ENCODE data around the gene ZPBP. TPM values are rescaled to one million over a fixed set of nuclear protein-coding genes. Genes with fewer than 3 reads are reported as not detected.

The ZPBP gene
- total RNA-seq, 1 donor from 2014 or later, result not detected

DNA sequence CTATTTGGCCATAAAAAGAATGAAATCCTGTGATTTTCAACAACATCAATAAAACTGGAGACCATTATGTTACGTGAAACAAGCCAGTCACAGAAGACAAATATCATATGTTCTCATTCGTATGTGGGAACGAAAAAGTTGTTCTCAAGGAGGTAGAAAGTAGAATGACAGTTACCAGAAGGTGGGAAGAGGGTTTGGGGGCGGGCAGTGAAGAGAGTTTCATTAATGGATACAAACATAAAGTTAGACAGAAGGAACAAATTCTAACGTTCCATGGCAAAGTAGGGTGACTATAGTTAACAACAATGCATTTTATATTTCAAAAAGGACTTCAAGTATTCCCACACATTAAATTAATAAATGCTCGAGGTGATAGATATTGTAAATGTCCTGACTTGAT is 97.4 kb downstream of the ZPBP start:
- Mint-ChIP-seq H3K4me1 (ENCODE audit: low read depth) (no peaks in the 10 kb centered on the region), H3K36me3 (ENCODE audit: insufficient read depth) (no peaks in the 10 kb centered on the region), H3K9me3 (ENCODE audit: low read depth) (peaks cover 5% of the 10 kb centered on the region), H3K4me3 (ENCODE audit: low read depth) (no peak overlapping the region), H3K27me3 (no peaks in the 10 kb centered on the region), H3K27ac (no peak overlapping the region)
- TF ChIP-seq, protein P1, sequence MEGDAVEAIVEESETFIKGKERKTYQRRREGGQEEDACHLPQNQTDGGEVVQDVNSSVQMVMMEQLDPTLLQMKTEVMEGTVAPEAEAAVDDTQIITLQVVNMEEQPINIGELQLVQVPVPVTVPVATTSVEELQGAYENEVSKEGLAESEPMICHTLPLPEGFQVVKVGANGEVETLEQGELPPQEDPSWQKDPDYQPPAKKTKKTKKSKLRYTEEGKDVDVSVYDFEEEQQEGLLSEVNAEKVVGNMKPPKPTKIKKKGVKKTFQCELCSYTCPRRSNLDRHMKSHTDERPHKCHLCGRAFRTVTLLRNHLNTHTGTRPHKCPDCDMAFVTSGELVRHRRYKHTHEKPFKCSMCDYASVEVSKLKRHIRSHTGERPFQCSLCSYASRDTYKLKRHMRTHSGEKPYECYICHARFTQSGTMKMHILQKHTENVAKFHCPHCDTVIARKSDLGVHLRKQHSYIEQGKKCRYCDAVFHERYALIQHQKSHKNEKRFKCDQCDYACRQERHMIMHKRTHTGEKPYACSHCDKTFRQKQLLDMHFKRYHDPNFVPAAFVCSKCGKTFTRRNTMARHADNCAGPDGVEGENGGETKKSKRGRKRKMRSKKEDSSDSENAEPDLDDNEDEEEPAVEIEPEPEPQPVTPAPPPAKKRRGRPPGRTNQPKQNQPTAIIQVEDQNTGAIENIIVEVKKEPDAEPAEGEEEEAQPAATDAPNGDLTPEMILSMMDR (IDR thresholded peaks at IDR 0.05; ENCODE audit: unreplicated experiment), result no peak
- DNase-seq (ENCODE audit: low spot score, unreplicated experiment), result no peak

DNA sequence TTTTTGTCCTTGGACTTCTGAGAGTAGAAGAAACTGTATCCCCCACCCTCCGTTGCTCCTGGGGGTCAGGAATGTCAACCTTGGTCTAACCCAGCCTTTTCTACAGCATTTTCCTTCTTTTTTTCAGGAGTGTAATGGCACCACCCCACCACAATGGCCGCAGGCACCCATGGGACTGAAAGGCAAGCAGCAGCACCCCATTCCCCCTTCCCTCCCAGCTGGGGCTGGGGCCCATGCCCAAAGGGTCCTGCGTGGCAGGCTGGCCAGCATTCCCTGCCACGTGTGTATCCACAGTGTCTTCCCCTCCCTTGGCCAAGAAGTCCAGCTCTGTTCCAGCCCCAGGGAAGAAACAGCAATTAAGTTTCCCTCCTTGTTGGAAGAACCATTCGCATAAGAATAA is 106.9 kb downstream of the ZPBP start:
- no peaks in the 10 kb centered on the region for H3K36me3 Mint-ChIP-seq (ENCODE audit: insufficient read depth)
- TF ChIP-seq, protein P1 (IDR thresholded peaks at IDR 0.05; ENCODE audit: unreplicated experiment), result no peak
- no peak for DNase-seq (ENCODE audit: low spot score, unreplicated experiment)
- H3K27me3 Mint-ChIP-seq, result no peaks in the 10 kb centered on the region
- H3K9me3 Mint-ChIP-seq (ENCODE audit: low read depth), result peaks cover 19% of the 10 kb centered on the region
- no peak overlapping the region for H3K4me3 Mint-ChIP-seq (ENCODE audit: low read depth)
- H3K4me1 Mint-ChIP-seq (ENCODE audit: low read depth), result no peaks in the 10 kb centered on the region
- no peak overlapping the region for H3K27ac Mint-ChIP-seq

DNA sequence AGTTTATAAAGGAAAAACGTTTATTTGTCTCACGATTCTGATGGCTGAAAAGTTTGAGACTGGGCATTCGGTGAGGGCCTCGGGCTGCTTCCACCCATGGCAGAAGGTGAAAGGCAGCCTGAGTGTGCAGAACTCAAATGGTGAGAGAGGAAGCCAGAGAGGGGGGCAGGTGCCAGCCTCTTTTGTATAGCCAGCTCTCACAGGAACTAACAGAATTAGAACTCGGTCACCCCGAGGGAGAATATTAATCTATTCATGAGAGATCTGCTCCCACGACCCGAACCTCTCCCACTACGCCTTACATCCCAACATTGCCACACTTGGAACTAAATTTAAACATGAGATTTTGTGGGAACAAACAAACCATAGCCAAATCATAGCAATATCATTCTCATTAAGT is 112.6 kb downstream of the ZPBP start:
- Mint-ChIP-seq H3K4me1 (ENCODE audit: low read depth) (no peaks in the 10 kb centered on the region), H3K36me3 (ENCODE audit: insufficient read depth) (no peaks in the 10 kb centered on the region), H3K27me3 (no peaks in the 10 kb centered on the region), H3K9me3 (ENCODE audit: low read depth) (no peaks in the 10 kb centered on the region), H3K27ac (no peak overlapping the region), H3K4me3 (ENCODE audit: low read depth) (no peak overlapping the region)
- DNase-seq (ENCODE audit: low spot score, unreplicated experiment), result no peak
- TF ChIP-seq, protein P1 (IDR thresholded peaks at IDR 0.05; ENCODE audit: unreplicated experiment), result no peak

DNA sequence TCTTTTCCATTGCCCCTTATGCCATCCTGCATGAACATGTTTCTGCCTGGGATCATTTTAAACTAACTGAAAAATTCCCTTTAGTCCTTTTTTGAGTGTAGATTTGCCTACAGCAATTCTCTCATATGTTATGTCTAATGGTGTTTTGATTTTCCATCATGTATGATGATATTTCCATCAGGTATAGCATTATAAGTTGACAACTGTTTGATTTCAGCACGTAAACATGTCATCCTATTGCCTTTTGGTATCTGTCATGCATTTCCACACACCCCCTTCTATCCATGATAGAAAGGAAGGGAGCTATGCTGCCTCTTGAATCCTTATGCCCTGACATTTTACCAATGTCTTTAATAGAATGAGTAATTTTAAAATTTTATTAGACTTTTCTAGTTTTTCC is 116.8 kb downstream of the ZPBP start:
- DNase-seq (ENCODE audit: low spot score, unreplicated experiment), result no peak
- Mint-ChIP-seq H3K9me3 (ENCODE audit: low read depth) (no peaks in the 10 kb centered on the region), H3K36me3 (ENCODE audit: insufficient read depth) (no peaks in the 10 kb centered on the region), H3K27ac (no peak overlapping the region), H3K27me3 (no peaks in the 10 kb centered on the region), H3K4me3 (ENCODE audit: low read depth) (no peak overlapping the region), H3K4me1 (ENCODE audit: low read depth) (no peaks in the 10 kb centered on the region)
- TF ChIP-seq, protein P1 (IDR thresholded peaks at IDR 0.05; ENCODE audit: unreplicated experiment), result no peak

DNA sequence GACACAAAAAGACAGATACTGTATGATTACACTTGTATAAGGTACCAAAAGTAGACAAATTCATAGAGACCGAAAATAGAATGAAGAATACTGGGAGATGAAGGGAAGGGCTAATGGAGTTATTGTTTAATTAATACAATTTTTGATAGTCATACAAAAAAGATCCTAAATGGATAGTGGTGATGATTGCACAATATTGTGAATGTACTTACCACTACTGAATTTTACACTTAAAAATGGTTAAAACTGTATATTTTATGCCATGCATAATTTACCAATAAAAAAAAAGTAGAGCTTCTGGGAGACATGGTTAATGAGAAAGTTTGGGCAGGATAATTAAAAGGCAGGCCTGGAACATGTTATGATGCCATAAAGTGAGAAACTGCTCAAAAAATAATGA is 119.0 kb downstream of the ZPBP start:
- no peaks in the 10 kb centered on the region for H3K36me3 Mint-ChIP-seq (ENCODE audit: insufficient read depth)
- DNase-seq (ENCODE audit: low spot score, unreplicated experiment), result no peak
- H3K27me3 Mint-ChIP-seq, result no peaks in the 10 kb centered on the region
- TF ChIP-seq, protein P1 (IDR thresholded peaks at IDR 0.05; ENCODE audit: unreplicated experiment), result no peak
- H3K4me1 Mint-ChIP-seq (ENCODE audit: low read depth), result no peaks in the 10 kb centered on the region
- H3K27ac Mint-ChIP-seq, result no peak overlapping the region
- H3K9me3 Mint-ChIP-seq (ENCODE audit: low read depth), result no peaks in the 10 kb centered on the region
- H3K4me3 Mint-ChIP-seq (ENCODE audit: low read depth), result no peak overlapping the region
